HepG2 (cell line): ENCODE data around the gene ADGRV1. TPM values are rescaled to one million over a fixed set of nuclear protein-coding genes. Genes with fewer than 3 reads are reported as not detected.

Source experiments
- ASH2L ChIP-seq: fragments of 300-600, 200-600 bp; sonication (generic); IDR thresholded peaks from 2 replicates; pipeline ENCODE4 v1.7.0; 2017; ENCODE audit warnings: low read depth, mild to moderate bottlenecking, moderate library complexity, mixed read lengths, low read length; ENCODE audit not compliant: insufficient read length
- ATF4 ChIP-seq, 2 experiments: fragments of 450-650 bp in 1 of 2; sonication (generic) in 1 of 2; formaldehyde crosslinking; IDR thresholded peaks; 2 replicates each; pipeline versions ENCODE4 v1.5.0 to v1.8.0; 2020 to 2022; ENCODE audit warnings: mild to moderate bottlenecking in 1 of 2, missing genetic modification reagents in 1 of 2
- BCL3 ChIP-seq: sonication (generic); formaldehyde crosslinking; IDR thresholded peaks from 2 replicates; pipeline ENCODE4 v1.5.1; 2020; ENCODE audit warnings: mild to moderate bottlenecking, missing genetic modification reagents, moderate library complexity
- BCL6 ChIP-seq: IDR thresholded peaks from 2 replicates; pipeline ENCODE4 v1.6.1; 2016; ENCODE audit warnings: missing genetic modification reagents, missing compliant biosample characterization
- CCDC6 ChIP-seq: sonication (generic); formaldehyde crosslinking; IDR thresholded peaks from 2 replicates; pipeline ENCODE4 v1.8.1; 2022; ENCODE audit warnings: mild to moderate bottlenecking, missing genetic modification reagents, moderate library complexity
- IRX3 ChIP-seq: sonication (generic); formaldehyde crosslinking; IDR thresholded peaks from 2 replicates; pipeline ENCODE4 v1.8.1; 2023; ENCODE audit warnings: mild to moderate bottlenecking, low read depth, missing genetic modification reagents, borderline replicate concordance
- MBNL3 ChIP-seq: fragments of 250-450 bp; sonication (Bioruptor Pico); conservative IDR thresholded peaks from 2 replicates; pipeline ENCODE4 v1.8.0; 2022; ENCODE audit warnings: mild to moderate bottlenecking, inconsistent platforms
- PCBP1 ChIP-seq: fragments of 200-400 bp; formaldehyde crosslinking; IDR thresholded peaks from 2 replicates; pipeline ENCODE4 v1.6.1; 2017; ENCODE audit warnings: mild to moderate bottlenecking, low read depth, low read length, borderline replicate concordance
- PHF21A ChIP-seq: sonication (generic); formaldehyde crosslinking; IDR thresholded peaks from 2 replicates; pipeline ENCODE4 v1.5.0; 2020; ENCODE audit warnings: mild to moderate bottlenecking, missing genetic modification reagents
- RBAK ChIP-seq: sonication (generic); formaldehyde crosslinking; IDR thresholded peaks from 2 replicates; pipeline ENCODE4 v1.5.1; 2020; ENCODE audit warnings: mild to moderate bottlenecking, missing genetic modification reagents
- SIX1 ChIP-seq: sonication (generic); formaldehyde crosslinking; IDR thresholded peaks from 2 replicates; pipeline ENCODE4 v1.4.0; 2020; ENCODE audit warnings: missing genetic modification reagents, borderline replicate concordance
- ZKSCAN1 ChIP-seq: fragments of 150-350 bp; IDR thresholded peaks from 2 replicates; pipeline ENCODE4 v1.6.1; 2014; ENCODE audit warnings: low read length
- ZNF232 ChIP-seq: sonication (generic); formaldehyde crosslinking; IDR thresholded peaks from 2 replicates; pipeline ENCODE4 v1.4.0; 2020; ENCODE audit warnings: missing genetic modification reagents, borderline replicate concordance
- ZNF264 ChIP-seq: sonication (generic); formaldehyde crosslinking; IDR thresholded peaks from 2 replicates; pipeline ENCODE4 v1.4.0; 2020; ENCODE audit warnings: missing genetic modification reagents
- ZNF460 ChIP-seq: sonication (generic); formaldehyde crosslinking; IDR thresholded peaks from 2 replicates; pipeline ENCODE4 v1.5.1; 2020; ENCODE audit warnings: missing genetic modification reagents, mild to moderate bottlenecking, borderline replicate concordance
- ZNF496 ChIP-seq: sonication (generic); formaldehyde crosslinking; IDR thresholded peaks from 2 replicates; pipeline ENCODE4 v1.8.1; 2023; ENCODE audit warnings: mild to moderate bottlenecking, moderate library complexity, missing genetic modification reagents; ENCODE audit not compliant: insufficient replicate concordance
- ZNF574 ChIP-seq: sonication (generic); formaldehyde crosslinking; IDR thresholded peaks from 2 replicates; pipeline ENCODE4 v1.4.0; 2020; ENCODE audit warnings: missing genetic modification reagents
- ZNF597 ChIP-seq: sonication (generic); formaldehyde crosslinking; IDR thresholded peaks from 2 replicates; pipeline ENCODE4 v1.5.0; 2020; ENCODE audit warnings: missing genetic modification reagents
- ZNF766 ChIP-seq: sonication (generic); formaldehyde crosslinking; IDR thresholded peaks from 2 replicates; pipeline ENCODE4 v1.5.0; 2020; ENCODE audit warnings: missing genetic modification reagents, borderline replicate concordance
- ZNF780A ChIP-seq: sonication (generic); formaldehyde crosslinking; IDR thresholded peaks from 2 replicates; pipeline ENCODE4 v1.8.0; 2022; ENCODE audit warnings: mild to moderate bottlenecking, missing genetic modification reagents, moderate library complexity
- ZNF782 ChIP-seq: sonication (generic); formaldehyde crosslinking; IDR thresholded peaks from 2 replicates; pipeline ENCODE4 v1.4.0; 2020; ENCODE audit warnings: missing genetic modification reagents, mild to moderate bottlenecking, borderline replicate concordance
- ZNF83 ChIP-seq: sonication (generic); formaldehyde crosslinking; IDR thresholded peaks from 2 replicates; pipeline ENCODE4 v1.4.0; 2020; ENCODE audit warnings: missing genetic modification reagents, mild to moderate bottlenecking, borderline replicate concordance
- polyA plus RNA-seq, 8 experiments: library from polyadenylated mRNA; depleted of rRNA in 3 of 8; stranded (reverse) in 7 of 8; unstranded in 1 of 8; fragments of >200 nt; fragmentation: Illumina TruSeq in 4 of 8; extraction: Trizol in 4 of 8; gene quantifications; 2 replicates each; pipeline versions ENCODE4 v1.2.1 to v1.2.3, GENCODE V29; 2011 to 2016; ENCODE audit warnings: low read depth in 4 of 8, missing spikeins in 1 of 8, mixed read lengths in 1 of 8; ENCODE audit not compliant: insufficient read depth in 1 of 8
- total RNA-seq, 5 experiments: library from RNA; depleted of rRNA; stranded (reverse); fragments of >200 nt; fragmentation: Illumina TruSeq; extraction: Trizol; gene quantifications; 2 replicates each; pipeline ENCODE4 v1.2.3, GENCODE V29; 2016; ENCODE audit warnings: low read depth in 1 of 5
- TF ChIP-seq, protein P1 (sequence below): IDR thresholded peaks from 2 replicates; pipeline ENCODE4 v1.6.1; 2016; ENCODE audit warnings: low read depth

Gene ADGRV1
- total and polyA plus RNA-seq, 2 of the 13 experiments (the other 11 are each of a cell fraction or from before 2014, with no cell fraction given), result 1.7 to 3.9 TPM

DNA sequence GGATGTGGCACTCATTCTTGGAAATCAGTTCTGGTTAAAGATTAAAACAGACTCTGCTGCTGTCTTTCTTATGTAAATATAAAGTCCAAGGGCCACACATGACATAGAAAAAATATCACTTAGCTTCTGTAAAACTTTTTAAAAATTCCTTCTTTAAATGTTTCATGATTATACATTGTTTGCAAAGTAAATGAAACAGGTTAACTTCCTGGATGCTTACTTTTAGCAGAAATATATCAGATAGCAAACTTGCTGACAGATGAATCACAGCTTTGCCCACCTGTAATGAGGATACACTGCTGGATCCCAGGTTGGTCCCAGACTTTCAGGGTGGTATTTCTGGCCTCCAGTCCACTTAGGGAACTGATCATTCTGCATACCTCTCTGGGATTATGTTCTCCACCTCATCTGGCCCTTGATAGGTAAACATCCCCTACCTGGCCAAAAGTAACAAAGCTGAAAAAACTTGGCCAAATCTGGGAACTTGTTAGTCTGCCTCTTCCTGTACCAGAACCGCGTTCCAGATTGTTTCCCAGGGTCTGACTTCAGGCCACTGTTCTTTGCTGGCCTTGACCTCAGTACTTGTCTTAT is 340.5 kb downstream of the ADGRV1 start (continued):
- TF ChIP-seq MBNL3 (no peak), BCL3 (no peak), ATF4 (CRISPR knock-in tag; IDR thresholded peaks at IDR 0.05) (peak in 1 of 2 experiments; percentile 48; a peak in 1 of 4 replicates), ZNF496 (CRISPR knock-in tag) (no peak), ZNF264 (CRISPR knock-in tag) (no peak), ASH2L (peak; percentile 65), ZNF597 (CRISPR knock-in tag) (no peak), IRX3 (CRISPR knock-in tag) (no peak), ZNF574 (no peak), CCDC6 (CRISPR knock-in tag) (no peak), SIX1 (CRISPR knock-in tag) (no peak), ZNF782 (CRISPR knock-in tag) (no peak), ZNF780A (CRISPR knock-in tag) (no peak), ZNF232 (no peak), BCL6 (CRISPR knock-in tag) (peak; percentile 90), PCBP1 (no peak), RBAK (CRISPR knock-in tag) (no peak), ZKSCAN1 (no peak), ZNF460 (CRISPR knock-in tag) (no peak), ZNF766 (CRISPR knock-in tag) (no peak), PHF21A (CRISPR knock-in tag) (peak; percentile 43), ZNF83 (CRISPR knock-in tag) (no peak)
- TF ChIP-seq, protein P1, sequence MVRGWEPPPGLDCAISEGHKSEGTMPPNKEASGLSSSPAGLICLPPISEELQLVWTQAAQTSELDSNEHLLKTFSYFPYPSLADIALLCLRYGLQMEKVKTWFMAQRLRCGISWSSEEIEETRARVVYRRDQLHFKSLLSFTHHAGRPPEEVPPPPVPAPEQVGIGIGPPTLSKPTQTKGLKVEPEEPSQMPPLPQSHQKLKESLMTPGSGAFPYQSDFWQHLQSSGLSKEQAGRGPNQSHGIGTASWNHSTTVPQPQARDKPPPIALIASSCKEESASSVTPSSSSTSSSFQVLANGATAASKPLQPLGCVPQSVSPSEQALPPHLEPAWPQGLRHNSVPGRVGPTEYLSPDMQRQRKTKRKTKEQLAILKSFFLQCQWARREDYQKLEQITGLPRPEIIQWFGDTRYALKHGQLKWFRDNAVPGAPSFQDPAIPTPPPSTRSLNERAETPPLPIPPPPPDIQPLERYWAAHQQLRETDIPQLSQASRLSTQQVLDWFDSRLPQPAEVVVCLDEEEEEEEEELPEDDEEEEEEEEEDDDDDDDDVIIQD (CRISPR knock-in tag), result peak; percentile 64; the same call in 1 of the 2 replicates
